ENCODE measurements around the gene SCAF8.
"Not testable (repeated sequence)": the region's sequence is repeated elsewhere in the genome, so short reads cannot be mapped to it uniquely, and the experiment has no call there.

Gene SCAF8

DNA sequence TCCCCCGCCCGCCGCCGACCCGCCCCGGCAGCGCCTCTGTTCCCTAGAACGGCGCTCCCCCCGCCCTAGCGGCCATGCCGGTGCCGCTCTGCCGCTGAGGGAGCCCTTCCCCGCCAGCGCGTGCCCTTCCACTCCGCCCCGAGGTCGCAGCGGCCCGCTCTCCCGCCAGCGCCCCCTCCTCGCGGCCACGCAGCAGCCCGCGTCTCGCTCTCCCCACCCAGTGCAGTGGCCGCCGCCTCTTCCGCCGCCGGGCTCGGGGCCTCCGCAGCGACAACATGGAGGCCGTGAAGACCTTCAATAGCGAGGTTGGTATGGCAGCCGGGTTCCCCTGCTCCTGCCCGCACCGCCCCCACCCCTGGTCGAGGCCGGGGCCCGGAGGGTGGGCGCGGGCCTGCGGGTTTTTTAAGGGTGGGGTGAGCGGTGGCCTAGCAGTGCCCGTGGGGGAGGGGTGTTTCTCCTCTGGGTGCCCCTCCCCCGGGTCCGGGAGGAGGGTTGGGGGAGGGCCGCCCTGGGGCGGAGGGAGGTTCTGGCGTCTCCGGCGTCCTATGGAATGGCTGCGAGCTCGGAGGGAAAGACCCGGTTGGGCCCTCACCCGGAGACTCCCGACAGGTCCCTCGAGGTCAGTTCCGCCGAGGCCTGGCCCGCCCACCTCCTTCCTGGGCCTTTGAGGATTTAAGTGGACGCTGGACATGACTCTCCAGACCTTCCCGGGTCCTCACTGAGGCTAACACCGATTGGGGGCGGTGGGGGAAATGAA, 588 bp downstream of the SCAF8 start:
- DNase-seq (ENCODE audit: low spot score), result peak; percentile 93

DNA sequence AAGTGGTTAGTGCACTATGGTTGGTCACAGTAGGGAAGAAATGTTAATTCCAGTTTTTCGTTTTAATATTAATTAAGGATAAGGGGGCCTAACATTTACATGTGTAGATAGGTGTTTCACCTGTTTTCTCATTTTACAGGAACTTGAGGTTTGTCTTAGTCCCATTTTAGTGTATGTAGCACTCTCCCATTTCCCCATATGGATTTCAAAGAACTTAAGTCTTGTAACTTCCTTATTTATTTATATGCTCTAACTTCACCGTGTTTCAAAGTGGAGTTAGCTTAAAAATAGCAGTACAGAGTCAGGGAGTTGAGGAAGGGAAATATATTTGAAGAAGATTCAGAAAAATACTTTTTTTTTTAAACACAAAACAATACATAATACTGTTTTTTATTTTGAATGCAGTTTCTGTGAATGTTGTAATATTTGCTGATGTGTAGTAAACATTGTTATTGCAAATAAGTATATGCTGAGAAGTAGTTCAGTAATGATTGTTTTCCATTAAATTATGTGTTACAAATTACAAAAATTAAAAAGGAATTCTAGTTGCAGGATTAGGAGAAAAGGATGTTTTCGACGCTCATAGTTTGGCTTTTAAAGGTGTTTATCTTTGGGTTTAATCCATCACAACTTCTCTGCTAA, 3.5 kb downstream of the SCAF8 start:
- DNase-seq (ENCODE audit: low spot score), result no peak

DNA sequence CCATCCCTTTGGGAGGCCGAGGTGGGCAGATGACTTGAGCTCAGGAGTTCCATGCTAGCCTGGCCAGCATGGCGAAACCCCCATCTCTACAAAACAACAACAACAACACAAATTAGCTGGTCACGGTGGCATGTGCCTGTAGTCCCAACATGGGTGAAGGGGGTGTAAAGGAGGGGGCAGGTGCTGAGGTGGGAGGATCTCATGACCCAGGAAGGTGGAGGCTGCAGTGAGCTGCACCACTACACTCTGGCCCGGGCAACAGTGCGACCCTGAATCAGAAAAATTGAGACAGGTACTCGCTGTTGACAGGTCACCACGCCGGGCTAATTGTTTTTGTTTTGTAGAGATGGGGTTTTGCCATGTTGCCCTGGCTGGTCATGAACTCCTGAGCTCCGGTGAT, 4.2 kb downstream of the SCAF8 start:
- DNase-seq (ENCODE audit: low spot score), result no peak

DNA sequence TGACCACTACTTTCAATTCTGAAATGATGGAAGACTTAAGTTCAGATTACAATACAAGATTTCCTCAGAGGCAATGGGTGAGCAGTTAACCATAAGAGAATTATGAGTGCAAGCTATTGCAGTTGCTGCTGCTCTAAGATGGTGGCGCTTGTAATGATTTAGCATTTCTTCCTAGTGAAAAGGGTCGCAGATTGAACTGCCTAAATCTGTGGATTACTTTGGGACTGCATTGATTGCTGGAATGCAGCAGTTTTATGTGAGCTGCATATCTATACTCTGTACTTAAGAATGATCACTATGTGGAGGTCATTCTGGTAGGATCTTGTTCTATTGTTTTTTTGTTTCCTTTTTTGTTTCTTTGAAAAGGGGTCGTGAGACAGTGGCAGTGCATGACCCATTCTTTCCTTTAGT, 5.3 kb downstream of the SCAF8 start:
- no peak for DNase-seq (ENCODE audit: low spot score)

DNA sequence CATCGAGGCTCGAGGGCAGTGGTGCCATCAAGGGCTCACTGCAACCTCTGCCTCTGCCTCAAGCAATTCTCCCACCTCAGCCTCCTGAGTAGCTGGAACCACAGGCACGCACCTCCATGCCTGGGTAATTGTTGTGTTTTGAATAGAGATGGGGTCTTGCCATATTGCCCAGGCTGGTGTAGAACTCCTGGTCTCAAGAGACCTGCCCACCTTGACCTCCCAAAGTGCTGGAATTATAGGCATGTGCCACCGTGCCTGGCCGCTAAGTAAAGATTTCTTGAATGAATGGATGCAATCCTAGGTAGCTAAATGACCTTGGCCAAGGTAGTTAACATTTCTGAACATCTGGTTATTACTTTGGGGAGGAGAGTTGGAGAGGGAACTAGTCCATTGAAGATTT, 7.4 kb downstream of the SCAF8 start:
- no peak for DNase-seq (ENCODE audit: low spot score)

DNA sequence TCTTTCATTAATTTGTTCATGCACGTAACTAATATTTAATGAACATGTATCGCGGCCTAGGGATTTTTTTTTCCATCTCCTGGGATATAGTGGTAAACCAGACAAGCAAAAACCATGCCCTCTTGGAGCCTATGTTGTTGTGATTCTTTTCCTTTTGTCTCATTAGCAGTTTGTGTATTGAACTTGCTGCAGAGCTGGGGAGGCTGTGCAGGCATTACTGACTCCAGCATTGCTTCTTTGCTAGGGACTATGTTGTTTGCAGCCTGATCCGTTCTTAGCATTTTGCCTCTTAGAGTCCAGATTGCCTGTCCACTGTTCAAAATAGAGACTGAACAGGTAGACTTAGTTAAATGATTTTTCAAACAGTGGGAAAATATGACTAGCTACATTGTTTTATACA, 9.7 kb downstream of the SCAF8 start:
- no peak for DNase-seq (ENCODE audit: low spot score)

DNA sequence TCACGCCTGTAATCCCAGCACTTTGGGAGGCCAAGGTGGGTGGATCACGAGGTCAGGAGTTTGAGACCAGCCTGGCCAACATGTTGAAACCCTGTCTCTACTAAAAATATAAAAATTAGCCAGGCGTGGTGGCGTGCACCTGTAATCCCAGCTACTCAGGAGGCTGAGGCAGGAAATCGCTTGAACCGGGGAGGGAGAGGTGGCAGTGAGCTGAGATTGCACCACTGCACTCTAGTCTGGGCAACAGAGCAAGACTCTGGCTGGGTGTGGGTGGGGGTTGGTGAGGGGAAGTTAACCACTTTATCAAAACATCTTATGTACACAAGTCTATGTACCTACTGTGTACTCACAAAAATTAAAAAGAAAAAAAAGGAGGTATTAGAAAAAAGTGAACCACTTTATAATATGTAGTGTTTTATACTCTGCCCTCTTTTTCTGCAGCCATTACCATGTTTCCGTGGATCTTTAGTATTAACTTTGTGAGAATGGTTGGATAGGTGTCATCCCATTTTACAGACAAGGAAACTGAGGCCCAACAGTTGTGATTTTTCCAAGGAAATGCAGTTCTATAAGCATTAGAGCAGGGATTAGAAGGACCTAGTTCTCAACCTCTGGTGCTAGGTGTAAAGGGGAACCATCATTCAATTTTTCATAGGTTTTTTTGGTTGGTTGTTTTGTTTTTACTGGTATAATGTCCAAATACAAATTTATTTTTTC, 11.0 kb downstream of the SCAF8 start:
- not testable (repeated sequence) for DNase-seq (ENCODE audit: low spot score)

DNA sequence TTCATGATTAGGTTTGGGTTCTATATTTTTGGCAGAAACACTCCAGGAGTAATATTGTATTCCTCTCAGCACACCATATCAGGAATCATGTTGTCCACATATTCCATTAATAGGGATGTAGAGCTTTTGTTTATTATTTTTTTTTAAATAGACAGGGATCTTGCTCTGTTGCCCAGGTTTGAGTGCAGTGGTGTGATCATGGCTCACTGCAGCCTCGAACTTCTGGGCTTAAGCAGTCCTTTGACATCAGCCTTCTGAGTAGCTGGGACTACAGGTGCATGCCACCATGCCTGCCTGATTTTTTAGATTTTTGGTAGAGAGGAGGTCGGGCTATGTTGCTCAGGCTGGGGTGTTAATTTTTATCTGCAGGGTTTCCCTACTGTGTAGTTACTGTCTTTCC, 12.0 kb downstream of the SCAF8 start:
- DNase-seq (ENCODE audit: low spot score), result no peak

DNA sequence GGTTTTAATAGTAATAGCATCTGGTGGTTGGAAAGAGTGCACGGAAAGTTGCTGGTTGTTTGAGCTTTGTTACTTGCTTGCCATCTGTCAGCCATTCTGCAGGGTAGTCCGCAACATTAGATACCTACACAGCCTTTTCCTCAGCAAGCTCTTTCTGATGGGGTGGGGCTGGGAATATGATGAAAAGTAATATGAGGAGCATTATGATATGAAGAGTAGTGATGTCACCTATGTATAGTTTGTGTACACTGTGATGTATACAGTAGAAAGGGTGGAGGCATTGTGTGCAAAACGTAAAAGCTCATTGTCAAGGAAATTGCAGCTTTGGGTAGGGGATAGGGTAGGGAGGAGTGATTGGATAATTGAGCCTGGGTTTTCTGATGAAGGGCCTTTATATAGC, 16.1 kb downstream of the SCAF8 start:
- no peak for DNase-seq (ENCODE audit: low spot score)

DNA sequence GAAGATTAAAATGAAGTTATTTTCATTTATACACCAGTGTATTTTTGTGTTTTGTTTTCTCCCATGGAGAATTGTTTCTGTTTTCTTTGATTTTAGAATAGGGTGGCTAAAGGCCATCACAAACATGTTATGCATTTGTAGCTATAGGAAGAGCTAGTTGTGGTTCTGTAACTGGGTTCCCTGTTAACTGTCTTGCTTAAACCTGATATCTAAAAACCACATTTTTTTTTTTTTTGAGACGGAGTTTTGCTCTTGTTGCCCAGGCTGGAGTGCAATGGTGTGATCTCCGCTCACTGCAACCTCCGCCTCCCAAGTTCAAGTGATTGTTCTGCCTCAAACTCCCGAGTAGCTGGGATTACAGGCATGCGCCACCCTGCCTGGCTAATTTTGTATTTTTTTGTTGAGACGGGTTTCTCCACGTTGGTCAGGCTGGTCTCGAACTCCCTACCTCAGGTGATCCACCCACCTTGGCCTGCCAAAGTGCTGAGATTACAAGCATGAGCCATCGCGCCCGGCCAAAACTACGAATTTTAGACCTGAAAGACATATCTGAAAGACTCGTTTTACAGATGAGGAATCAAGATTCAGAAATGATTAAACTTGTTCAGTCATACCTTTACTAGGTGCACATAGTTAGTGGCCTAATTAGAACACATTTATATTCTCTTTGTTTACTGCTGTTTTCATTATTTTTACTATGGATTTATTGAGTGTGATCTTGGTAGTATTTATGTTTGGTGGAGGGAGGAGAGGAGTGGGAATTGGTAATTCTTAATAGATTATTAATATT, 18.0 kb downstream of the SCAF8 start:
- no peak for DNase-seq (ENCODE audit: low spot score)

DNA sequence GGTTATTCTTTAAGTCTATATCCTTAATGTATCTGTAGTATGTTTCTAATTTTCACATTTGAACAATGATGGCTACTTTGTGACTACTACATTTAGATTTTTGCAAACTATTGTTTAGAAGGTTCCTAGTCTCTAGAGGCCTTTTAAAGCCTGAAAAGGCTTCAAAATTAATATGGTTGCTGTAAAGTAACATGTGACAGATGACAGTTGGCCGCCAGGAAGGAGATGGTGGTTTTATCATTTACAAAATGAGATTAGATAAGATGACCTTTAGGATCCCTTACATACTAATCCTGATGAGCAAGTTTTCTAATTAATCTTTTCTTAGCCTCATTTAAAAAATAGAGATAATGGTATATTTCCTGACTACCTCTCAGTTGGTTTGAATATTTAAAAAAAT, 18.8 kb downstream of the SCAF8 start:
- DNase-seq (ENCODE audit: low spot score), result no peak

DNA sequence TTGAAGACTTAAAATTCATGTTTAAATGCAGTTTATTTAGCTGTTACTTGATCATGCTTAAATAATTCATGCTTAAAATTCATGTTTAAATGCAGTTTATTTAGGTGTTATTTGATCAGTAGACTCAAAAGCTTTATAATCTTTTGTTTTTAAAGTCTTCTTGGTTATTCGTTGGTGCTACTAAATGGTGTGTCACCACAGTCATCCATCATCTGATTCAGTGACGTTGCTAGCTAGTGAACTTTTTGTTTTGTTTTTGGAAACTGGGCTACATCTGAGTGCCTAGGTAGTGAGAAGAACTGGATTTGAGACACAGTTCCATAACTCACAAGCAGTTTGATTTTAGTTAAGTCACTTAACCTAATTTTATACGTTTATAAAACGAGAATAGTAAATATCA, 20.9 kb downstream of the SCAF8 start:
- DNase-seq (ENCODE audit: low spot score), result no peak

DNA sequence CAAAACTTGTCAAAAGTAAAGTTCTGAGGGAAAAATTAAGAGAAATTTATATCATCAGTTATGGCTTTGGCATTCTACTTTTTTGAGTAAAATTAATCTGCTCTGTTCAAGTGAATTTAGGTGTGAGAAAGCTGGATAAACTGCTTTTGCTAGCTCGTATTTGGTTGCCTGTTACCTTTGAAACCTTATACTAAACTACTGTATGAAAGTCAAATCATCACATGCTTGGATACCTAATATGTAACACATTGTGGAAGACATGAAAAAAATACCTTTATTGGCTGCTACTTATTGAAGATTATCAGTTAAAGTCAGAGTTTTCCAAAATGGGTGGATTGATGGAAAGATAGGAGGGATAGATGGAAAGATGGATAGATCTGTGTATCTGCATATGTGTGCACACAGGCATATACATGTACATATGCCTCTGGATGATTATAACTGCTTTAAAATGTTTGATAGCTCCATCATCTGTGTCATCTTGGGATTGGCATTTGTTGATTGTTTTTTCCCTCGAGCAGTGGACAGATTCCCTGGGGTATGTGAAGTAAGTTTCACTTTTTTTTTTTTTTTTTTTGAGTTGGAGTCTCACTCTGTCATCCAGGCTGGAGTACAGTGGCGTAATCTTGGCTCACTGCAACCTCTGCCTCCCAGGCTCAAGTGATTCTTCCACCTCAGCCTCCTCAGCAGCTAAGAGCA, 24.3 kb downstream of the SCAF8 start:
- no peak for DNase-seq (ENCODE audit: low spot score)

DNA sequence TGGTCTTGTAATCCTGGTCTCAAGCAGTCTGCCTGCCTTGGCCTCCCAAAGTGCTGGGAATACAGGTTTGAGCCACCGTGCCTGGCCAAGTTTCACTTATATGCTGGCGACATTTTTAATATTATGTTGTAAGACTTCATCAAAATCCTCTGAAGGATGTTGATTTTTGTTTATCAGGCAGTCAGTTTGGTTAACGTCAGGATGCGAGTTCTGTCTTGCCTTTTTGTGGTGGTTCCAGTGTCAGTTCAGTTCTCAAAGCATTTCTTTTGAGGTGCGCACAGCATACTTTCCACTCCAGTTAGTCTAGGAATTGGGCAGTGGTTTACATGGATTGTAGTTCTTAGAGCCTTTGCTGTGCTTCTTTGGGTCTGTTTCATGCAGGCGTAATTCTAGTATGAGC, 24.9 kb downstream of the SCAF8 start:
- no peak for DNase-seq (ENCODE audit: low spot score)

DNA sequence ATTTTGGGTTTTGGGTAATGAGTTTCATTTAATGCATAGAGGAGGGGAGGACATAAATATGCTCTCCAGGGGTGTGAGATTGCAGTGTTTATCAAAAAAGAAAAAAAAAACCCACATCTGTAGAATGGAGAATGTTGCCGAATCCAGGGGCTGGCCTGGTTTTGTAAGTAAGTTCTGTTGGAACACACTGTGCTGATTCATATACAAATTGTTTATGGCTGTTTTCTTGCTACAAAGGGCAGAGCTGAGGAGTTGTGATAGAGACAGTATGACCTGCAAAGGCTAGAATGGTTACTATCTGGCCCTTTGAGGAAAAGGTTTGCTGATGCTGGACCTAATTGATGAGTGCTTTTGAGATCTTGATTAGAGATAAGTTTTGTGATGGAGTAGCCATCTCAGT, 30.4 kb downstream of the SCAF8 start:
- DNase-seq (ENCODE audit: low spot score), result no peak

DNA sequence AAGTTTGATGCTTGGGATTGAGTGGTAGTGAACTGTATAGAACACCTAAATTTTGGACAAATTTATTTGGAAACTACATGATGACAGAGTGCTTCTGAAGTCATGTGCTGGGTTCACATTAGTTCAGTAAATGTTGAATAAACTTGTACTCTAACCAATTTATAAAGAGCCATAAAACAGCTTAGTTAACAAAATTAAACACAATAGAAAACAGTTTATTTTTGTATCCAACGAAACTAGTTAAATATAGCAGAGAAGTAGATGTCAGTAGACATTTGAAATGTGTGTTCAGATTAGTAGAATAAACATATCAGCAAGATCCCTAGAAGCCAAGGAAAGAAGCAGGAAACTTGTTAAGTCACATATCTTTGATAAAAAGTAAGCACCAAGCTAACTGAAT, 32.1 kb downstream of the SCAF8 start:
- no peak for DNase-seq (ENCODE audit: low spot score)

DNA sequence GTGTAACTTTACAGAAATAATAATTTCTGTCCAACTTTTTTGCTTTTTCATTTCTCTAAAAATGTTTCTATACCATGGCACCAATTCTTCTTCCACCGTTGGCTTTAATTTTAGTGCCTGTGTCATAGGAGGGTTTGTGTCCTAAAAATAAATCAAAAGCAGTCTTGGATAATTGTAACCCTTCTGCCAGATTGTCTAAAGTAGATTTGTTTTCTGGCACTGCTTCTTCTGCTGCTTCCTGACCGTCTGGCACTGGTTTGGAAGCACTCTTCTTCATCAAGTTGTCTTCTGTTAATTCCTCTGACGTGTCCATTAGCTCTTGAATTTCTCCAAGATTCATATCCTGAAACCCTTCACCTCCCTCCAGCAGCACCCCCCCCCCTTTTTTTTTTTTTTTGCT, 33.1 kb downstream of the SCAF8 start:
- DNase-seq (ENCODE audit: low spot score), result no peak

DNA sequence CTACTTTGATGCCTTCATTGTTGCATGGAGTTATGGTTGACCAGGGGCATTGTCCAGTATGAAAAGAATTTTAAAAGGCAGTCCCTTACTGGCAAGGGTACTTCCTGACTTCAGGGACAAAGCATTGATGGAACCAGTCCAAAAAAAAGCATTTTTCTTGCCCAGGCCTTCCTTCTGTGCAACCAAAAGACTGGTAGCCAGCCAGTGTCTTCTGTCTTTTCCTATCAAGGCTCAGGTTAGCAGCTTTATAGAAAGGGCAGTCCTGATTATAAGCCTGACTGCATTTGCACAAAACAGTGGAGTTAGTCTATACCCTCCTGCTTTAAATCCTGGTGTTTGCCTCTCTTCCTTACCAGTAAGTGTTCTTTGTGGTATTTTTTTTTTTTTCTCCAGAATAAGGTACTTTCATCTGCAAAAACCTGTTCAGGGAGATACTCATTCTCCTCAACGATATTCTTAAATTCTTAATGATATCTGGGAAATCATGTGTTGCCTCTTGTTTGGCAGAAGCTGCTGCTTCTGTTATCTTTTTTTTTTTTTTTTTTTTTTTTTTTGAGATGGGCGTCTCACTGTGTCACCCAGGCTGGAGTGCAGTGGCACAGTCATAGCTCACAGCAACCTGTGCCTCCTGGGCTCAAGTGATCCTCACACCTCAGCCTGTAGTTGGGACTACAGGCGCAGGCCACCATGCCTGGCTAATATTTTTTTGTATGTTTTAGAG, 33.9 kb downstream of the SCAF8 start:
- DNase-seq (ENCODE audit: low spot score), result no peak

DNA sequence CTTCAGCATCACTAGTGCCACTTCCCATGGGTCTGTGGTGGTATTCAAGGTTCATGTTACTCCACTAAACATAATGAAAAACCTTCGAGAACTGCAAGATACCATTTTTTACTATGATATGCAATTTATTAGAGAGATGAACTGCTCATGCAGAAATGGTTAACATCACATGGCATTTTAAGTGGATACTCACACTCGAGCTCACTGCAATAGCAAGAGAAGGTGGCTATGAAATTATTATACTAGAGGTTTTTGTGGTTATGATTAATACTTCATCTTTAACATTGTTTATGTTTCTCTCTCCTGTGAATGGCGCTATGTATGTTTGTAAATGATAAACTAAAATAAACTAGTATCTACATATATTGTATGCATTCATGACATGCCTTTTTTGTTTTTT, 35.1 kb downstream of the SCAF8 start:
- DNase-seq (ENCODE audit: low spot score), result no peak

DNA sequence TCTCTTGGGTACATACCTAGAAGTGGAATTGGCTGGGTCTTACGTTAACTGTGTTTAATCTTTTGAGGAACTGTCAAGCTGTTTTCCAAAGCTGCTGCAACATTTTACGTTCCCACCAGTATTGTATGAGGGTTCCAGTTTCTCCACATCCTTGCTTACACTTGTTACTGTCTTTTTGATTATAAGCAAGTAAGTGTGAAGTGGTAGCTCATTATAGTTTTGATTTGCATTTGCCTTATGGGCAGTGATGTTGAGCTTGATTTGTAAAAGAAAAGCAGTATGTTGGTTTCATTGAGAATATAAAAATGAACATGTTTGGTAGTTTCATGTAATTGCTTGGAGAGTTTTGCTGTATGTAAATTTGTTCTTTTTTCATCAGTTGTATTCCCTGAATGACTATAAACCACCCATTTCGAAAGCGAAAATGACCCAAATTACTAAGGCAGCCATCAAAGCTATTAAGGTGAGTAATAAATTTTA, 40.4 kb downstream of the SCAF8 start:
- DNase-seq (ENCODE audit: low spot score), result no peak

DNA sequence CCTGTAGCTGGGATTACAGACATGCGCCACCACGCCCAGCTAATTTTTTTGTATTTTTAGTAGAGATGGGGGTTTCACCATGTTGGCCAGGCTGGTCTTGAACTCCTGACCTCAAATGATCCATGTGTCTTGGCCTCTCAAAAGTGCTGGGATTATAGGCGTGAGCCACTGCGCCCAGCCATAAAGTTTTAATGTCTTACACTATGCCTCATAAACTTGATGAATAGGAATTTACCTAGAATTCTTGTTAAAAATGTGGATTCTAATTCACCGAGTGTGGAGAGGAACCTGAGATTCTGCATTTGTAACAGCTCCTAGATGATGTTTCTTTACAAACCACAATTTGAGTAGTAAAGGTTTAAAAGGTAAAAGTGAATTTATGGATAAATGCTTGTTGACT, 45.9 kb downstream of the SCAF8 start:
- not testable (repeated sequence) for DNase-seq (ENCODE audit: low spot score)
